MM.1S (cell line): Measurements from ENCODE around the gene PARVB.

Experiments
- DNase-seq: peaks from one replicate; pipeline ENCODE4 v3.0.0-alpha.2; 2015
- H2AFZ ChIP-seq: fragments of 300-600 bp; sonication (generic); 2 replicates; pipeline ENCODE4 v1.6.0; 2016; ENCODE audit warnings: antibody characterized with exemption, low read length
- H3F3A ChIP-seq: fragments of 300-600 bp; sonication (generic); 2 replicates; pipeline ENCODE4 v1.6.1; 2016; ENCODE audit warnings: mild to moderate bottlenecking, antibody characterized with exemption, low read length, moderate library complexity, mixed read lengths; ENCODE audit not compliant: insufficient read depth
- H3K27ac ChIP-seq: fragments of 300-600 bp; sonication (generic); 2 replicates; pipeline ENCODE4 v1.5.1; 2016; ENCODE audit warnings: mild to moderate bottlenecking, low read length
- H3K27me3 ChIP-seq: fragments of 300-600 bp; sonication (generic); replicated peaks from 2 replicates; pipeline ENCODE4 v1.6.0; 2016; ENCODE audit warnings: low read length; ENCODE audit not compliant: insufficient read depth
- H3K36me3 ChIP-seq: fragments of 300-600 bp; sonication (generic); replicated peaks from 2 replicates; pipeline ENCODE4 v1.6.1; 2016; ENCODE audit warnings: mild to moderate bottlenecking, low read length, mixed read lengths; ENCODE audit not compliant: insufficient read depth
- H3K4me1 ChIP-seq: fragments of 300-600 bp; sonication (generic); 2 replicates; pipeline ENCODE4 v1.6.1; 2016; ENCODE audit warnings: low read length, mixed read lengths
- H3K4me2 ChIP-seq: fragments of 300-600 bp; sonication (generic); 2 replicates; pipeline ENCODE4 v1.6.0; 2016; ENCODE audit warnings: low read depth, low read length
- H3K4me3 ChIP-seq: fragments of 300-600 bp; sonication (generic); 2 replicates; pipeline ENCODE4 v1.5.1; 2016; ENCODE audit warnings: low read length, mixed read lengths
- H3K79me2 ChIP-seq: fragments of 300-600 bp; sonication (generic); 2 replicates; pipeline ENCODE4 v1.6.1; 2016; ENCODE audit warnings: mixed run types, low read length, mixed read lengths
- H3K9ac ChIP-seq: fragments of 300-600 bp; sonication (generic); 2 replicates; pipeline ENCODE4 v1.6.1; 2016; ENCODE audit warnings: low read length, mixed read lengths
- H3K9me2 ChIP-seq: fragments of 300-600 bp; sonication (generic); replicated peaks from 2 replicates; pipeline ENCODE4 v1.6.1; 2016; ENCODE audit warnings: mild to moderate bottlenecking, low read length, mixed read lengths; ENCODE audit not compliant: insufficient read depth
- H3K9me3 ChIP-seq: fragments of 300-600 bp; sonication (generic); replicated peaks from 2 replicates; pipeline ENCODE4 v1.6.1; 2016; ENCODE audit warnings: mild to moderate bottlenecking, low read length, mixed read lengths; ENCODE audit not compliant: insufficient read depth
- H4K20me1 ChIP-seq: fragments of 300-600 bp; sonication (generic); 2 replicates; pipeline ENCODE4 v1.6.1; 2016; ENCODE audit warnings: mild to moderate bottlenecking, low read length, moderate library complexity, mixed read lengths; ENCODE audit not compliant: insufficient read depth
- EZH2 ChIP-seq: fragments of 300-600 bp; sonication (generic); optimal IDR thresholded peaks from 2 replicates; pipeline ENCODE3; 2017; ENCODE audit warnings: low read depth, mild to moderate bottlenecking, antibody characterized with exemption, low read length, mixed read lengths
- EZH2phosphoT487 ChIP-seq: fragments of 300-600 bp; sonication (generic); IDR thresholded peaks from 2 replicates; pipeline ENCODE4 v1.6.1; 2018; ENCODE audit warnings: antibody characterized with exemption, low read length
- TF ChIP-seq, protein P1 (sequence below): fragments of 300-600 bp; sonication (generic); IDR thresholded peaks from 2 replicates; pipeline ENCODE4 v1.5.1; 2016; ENCODE audit warnings: antibody characterized with exemption, low read length, mixed read lengths

Gene PARVB

DNA sequence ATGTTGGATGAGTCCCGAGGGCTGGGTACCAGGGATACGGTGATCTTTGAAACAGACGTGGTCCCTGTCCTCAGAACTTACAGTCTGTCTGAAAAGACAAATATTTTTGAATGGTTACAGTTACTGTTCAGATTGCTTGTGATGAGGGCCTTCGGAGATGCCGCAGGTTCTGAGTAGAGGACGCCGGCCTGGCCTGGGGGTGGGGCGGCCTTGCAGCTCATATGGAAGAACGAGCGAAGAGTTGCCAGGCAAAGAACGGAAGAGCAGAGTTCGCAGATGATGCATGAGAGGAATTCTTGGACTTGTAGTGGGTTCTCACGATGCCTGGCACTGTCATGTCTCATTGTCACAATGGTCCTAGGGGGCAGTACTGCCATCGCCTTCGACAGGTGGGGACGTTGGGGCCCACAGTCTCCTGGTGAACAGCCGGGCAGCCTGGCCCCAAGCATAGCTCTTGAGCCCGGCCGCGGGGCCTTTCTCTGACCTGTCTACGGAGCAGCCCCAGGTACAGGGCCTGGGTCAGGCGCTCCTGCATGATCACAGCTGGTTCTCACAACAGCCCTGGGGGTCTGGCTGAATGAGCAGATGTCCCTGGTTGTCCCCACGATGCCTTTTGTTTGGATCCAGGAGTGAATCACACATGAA, 95.7 kb downstream of the PARVB start:
- H3K79me2 ChIP-seq: no peaks in the 10 kb centered on the region

DNA sequence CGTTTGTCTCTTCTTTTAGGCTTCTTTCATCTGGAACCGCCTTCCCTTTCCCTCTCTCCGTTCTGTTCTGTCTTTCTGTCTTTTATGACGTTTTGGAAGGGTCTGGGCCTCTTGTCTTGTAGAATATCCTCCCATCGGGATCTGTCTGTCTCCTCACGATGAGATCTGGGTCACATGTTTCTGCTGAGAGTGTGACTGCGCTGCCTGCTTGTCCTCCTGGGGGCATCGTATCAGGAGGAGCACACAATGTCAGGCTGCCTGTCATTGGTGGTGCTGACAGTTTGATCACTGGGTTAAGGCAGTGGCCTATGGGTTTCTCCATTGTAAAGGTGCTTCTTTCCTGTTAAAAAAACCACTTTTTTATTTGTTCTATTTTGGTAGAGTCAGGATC, 96.2 kb downstream of the PARVB start:
- TF ChIP-seq, protein P1, sequence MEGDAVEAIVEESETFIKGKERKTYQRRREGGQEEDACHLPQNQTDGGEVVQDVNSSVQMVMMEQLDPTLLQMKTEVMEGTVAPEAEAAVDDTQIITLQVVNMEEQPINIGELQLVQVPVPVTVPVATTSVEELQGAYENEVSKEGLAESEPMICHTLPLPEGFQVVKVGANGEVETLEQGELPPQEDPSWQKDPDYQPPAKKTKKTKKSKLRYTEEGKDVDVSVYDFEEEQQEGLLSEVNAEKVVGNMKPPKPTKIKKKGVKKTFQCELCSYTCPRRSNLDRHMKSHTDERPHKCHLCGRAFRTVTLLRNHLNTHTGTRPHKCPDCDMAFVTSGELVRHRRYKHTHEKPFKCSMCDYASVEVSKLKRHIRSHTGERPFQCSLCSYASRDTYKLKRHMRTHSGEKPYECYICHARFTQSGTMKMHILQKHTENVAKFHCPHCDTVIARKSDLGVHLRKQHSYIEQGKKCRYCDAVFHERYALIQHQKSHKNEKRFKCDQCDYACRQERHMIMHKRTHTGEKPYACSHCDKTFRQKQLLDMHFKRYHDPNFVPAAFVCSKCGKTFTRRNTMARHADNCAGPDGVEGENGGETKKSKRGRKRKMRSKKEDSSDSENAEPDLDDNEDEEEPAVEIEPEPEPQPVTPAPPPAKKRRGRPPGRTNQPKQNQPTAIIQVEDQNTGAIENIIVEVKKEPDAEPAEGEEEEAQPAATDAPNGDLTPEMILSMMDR: no peak
- TF ChIP-seq EZH2 (no peak), EZH2phosphoT487 (no peak)
- Histone ChIP-seq H3K4me1 (no peaks in the 10 kb centered on the region), H3K4me3 (no peak overlapping the region), H3K9me3 (no peaks in the 10 kb centered on the region), H3K4me2 (no peak overlapping the region), H3K9ac (no peak overlapping the region), H3K79me2 (no peaks in the 10 kb centered on the region), H3F3A (no peaks in the 10 kb centered on the region), H3K27me3 (no peaks in the 10 kb centered on the region), H3K36me3 (no peaks in the 10 kb centered on the region), H4K20me1 (no peaks in the 10 kb centered on the region), H3K27ac (no peak overlapping the region), H2AFZ (no peak overlapping the region), H3K9me2 (no peaks in the 10 kb centered on the region)
- DNase-seq: no peak

More for the DNA sequence above, 95.7 kb downstream of the PARVB start:
- Histone ChIP-seq H3K36me3 (no peaks in the 10 kb centered on the region), H3K4me3 (no peak overlapping the region), H3K4me2 (no peak overlapping the region), H3F3A (no peaks in the 10 kb centered on the region), H3K27me3 (no peaks in the 10 kb centered on the region), H3K9ac (no peak overlapping the region), H3K4me1 (no peaks in the 10 kb centered on the region), H3K9me2 (no peaks in the 10 kb centered on the region), H4K20me1 (no peaks in the 10 kb centered on the region), H3K9me3 (no peaks in the 10 kb centered on the region), H2AFZ (no peak overlapping the region), H3K27ac (no peak overlapping the region)
- DNase-seq: no peak
- TF ChIP-seq EZH2 (no peak), EZH2phosphoT487 (no peak)
- TF ChIP-seq, protein P1: no peak

DNA sequence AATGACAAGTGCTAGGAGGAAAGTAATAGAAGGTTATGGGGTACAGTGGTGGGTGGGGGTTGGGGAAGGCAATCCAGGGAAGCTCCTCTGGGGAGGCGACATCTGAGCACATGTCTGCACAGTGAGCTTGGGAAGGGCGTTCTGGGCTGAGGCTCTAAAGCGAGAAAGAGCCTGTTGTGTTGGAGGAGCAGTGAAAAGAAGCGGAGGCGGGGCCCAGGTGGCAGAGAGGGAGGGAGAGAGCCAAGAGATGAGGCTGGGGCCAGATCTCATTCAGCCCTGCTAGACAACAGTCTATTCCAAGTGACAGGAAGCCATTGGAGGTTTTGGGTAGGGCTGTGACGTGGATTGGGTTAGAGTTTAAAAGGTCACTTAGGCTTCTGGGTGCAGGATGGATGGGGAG, 101.3 kb downstream of the PARVB start:
- H3K36me3 ChIP-seq: no peaks in the 10 kb centered on the region
- no peaks in the 10 kb centered on the region for H3F3A ChIP-seq
- H3K9me2 ChIP-seq: no peaks in the 10 kb centered on the region
- no peak overlapping the region for H3K4me3 ChIP-seq
- H3K79me2 ChIP-seq: no peaks in the 10 kb centered on the region
- H3K4me1 ChIP-seq: no peaks in the 10 kb centered on the region
- no peaks in the 10 kb centered on the region for H4K20me1 ChIP-seq
- no peak overlapping the region for H3K4me2 ChIP-seq
- no peak overlapping the region for H3K27ac ChIP-seq
- no peak for DNase-seq
- H3K27me3 ChIP-seq: no peaks in the 10 kb centered on the region
- H2AFZ ChIP-seq: no peak overlapping the region
- TF ChIP-seq EZH2 (no peak), EZH2phosphoT487 (no peak)
- TF ChIP-seq, protein P1: no peak
- no peak overlapping the region for H3K9ac ChIP-seq
- H3K9me3 ChIP-seq: no peaks in the 10 kb centered on the region
